ENCODE data around the gene GALNT17. TPM values are rescaled to one million over a fixed set of nuclear protein-coding genes. Genes with fewer than 3 reads are reported as not detected.

GALNT17 gene
- total RNA-seq, 1 experiment from 2014 or later, result not detected

DNA sequence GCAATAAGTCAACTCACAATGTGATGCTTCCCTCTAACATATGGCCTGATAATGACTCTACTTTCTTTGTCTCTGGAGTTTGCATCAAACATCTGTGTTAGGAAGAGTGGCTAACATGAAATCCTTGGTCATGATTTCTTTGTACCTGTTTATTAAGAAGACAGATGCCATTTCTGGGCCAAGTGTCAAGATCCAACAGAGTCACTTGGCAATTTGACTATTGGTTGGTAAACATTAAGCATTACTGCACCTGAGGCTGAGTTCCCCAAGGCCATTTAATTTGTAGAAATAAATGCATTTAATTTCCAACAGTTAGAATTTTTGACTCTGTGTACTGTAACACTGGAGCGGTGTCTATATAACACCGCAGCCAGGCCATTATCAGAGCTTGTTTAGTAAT lies 403.7 kb downstream of the GALNT17 start:
- no peak for TF ChIP-seq EZH2 (IDR thresholded peaks at IDR 0.05; ENCODE audit: borderline replicate concordance, low read depth, low read length, poor library complexity, severe bottlenecking)
- TF ChIP-seq, protein P1, sequence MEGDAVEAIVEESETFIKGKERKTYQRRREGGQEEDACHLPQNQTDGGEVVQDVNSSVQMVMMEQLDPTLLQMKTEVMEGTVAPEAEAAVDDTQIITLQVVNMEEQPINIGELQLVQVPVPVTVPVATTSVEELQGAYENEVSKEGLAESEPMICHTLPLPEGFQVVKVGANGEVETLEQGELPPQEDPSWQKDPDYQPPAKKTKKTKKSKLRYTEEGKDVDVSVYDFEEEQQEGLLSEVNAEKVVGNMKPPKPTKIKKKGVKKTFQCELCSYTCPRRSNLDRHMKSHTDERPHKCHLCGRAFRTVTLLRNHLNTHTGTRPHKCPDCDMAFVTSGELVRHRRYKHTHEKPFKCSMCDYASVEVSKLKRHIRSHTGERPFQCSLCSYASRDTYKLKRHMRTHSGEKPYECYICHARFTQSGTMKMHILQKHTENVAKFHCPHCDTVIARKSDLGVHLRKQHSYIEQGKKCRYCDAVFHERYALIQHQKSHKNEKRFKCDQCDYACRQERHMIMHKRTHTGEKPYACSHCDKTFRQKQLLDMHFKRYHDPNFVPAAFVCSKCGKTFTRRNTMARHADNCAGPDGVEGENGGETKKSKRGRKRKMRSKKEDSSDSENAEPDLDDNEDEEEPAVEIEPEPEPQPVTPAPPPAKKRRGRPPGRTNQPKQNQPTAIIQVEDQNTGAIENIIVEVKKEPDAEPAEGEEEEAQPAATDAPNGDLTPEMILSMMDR (conservative IDR thresholded peaks at IDR 0.05; ENCODE audit: low read depth, low read length), result no peak
- BruUV-seq (replicated peaks), result no TSS peak
- Histone ChIP-seq H3K9me3 (ENCODE audit: low read depth, low read length, poor library complexity, severe bottlenecking) (peaks cover 8% of the 10 kb centered on the region), H3K4me1 (ENCODE audit: insufficient read depth, low read length, poor library complexity, severe bottlenecking) (no peaks in the 10 kb centered on the region), H3K27me3 (replicated peaks; ENCODE audit: insufficient read depth, low read depth, low read length, poor library complexity) (no peaks in the 10 kb centered on the region), H3K27ac (ENCODE audit: low read depth, low read length, poor library complexity, severe bottlenecking) (no peak overlapping the region), H3K36me3 (ENCODE audit: insufficient read depth, low read length, poor library complexity, severe bottlenecking) (no peaks in the 10 kb centered on the region), H3K4me3 (ENCODE audit: low read depth, low read length, poor library complexity, severe bottlenecking) (no peak overlapping the region)
- DNase-seq (ENCODE audit: low spot score), result no peak
- POLR2A ChIA-PET (ENCODE audit: low non-redundant PET), result no interaction called here
- intact Hi-C loops (cut with micrococcal nuclease; ENCODE audit: unreplicated experiment), result no loop called here
- CTCF ChIA-PET, result no interaction called here

DNA sequence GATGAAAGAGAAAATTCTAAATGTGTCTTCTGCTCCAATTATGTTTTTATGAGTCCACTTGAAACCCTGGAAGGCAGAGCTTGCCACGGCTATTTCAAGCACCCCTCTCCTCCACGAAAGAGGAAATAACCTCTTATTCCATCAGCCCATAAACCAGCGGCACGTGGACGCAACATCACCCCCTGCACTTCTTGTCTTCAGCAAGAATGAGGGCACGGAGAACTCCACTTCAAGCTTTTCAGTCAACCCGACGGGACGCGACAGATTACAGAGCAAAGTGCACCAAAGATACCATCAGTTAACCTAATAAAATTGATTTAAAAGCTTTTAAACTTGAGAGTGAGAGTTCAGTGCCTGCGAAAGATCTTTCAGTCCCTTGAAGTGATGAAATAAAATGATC lies 406.3 kb downstream of the GALNT17 start:
- Histone ChIP-seq H3K9me3 (ENCODE audit: low read depth, low read length, poor library complexity, severe bottlenecking) (peaks cover 8% of the 10 kb centered on the region), H3K4me3 (ENCODE audit: low read depth, low read length, poor library complexity, severe bottlenecking) (no peak overlapping the region), H3K4me1 (ENCODE audit: insufficient read depth, low read length, poor library complexity, severe bottlenecking) (no peaks in the 10 kb centered on the region), H3K27ac (ENCODE audit: low read depth, low read length, poor library complexity, severe bottlenecking) (no peak overlapping the region), H3K36me3 (ENCODE audit: insufficient read depth, low read length, poor library complexity, severe bottlenecking) (no peaks in the 10 kb centered on the region), H3K27me3 (replicated peaks; ENCODE audit: insufficient read depth, low read depth, low read length, poor library complexity) (no peaks in the 10 kb centered on the region)
- POLR2A ChIA-PET (ENCODE audit: low non-redundant PET), result no interaction called here
- TF ChIP-seq EZH2 (IDR thresholded peaks at IDR 0.05; ENCODE audit: borderline replicate concordance, low read depth, low read length, poor library complexity, severe bottlenecking), result no peak
- TF ChIP-seq, protein P1 (conservative IDR thresholded peaks at IDR 0.05; ENCODE audit: low read depth, low read length), result no peak
- DNase-seq (ENCODE audit: low spot score), result no peak
- BruUV-seq (replicated peaks), result no TSS peak
- intact Hi-C loops (cut with micrococcal nuclease; ENCODE audit: unreplicated experiment), result no loop called here
- CTCF ChIA-PET, result no interaction called here

DNA sequence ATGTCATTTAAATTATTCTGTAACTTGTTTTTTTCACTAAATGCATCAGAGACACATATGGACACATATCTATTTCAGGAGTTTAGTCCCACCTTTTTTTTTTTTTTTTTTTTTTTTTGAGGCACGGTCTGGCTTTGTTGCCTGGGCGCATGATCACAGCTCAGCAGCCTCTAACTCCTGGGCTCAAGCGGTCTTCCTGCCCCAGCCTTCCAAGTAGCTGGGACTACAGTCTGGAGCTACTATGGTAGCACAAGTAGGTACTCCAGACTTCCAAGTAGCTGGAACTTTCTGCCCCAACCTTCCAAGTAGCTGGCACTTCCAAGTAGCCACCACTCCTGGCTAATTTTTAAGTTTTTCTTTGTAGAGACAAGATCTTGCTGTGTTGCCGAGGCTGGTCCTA lies 407.7 kb downstream of the GALNT17 start:
- DNase-seq (ENCODE audit: low spot score), result no peak
- no peak overlapping the region for H3K27ac ChIP-seq (ENCODE audit: low read depth, low read length, poor library complexity, severe bottlenecking)
- TF ChIP-seq, protein P1 (conservative IDR thresholded peaks at IDR 0.05; ENCODE audit: low read depth, low read length), result no peak
- no peak for TF ChIP-seq EZH2 (IDR thresholded peaks at IDR 0.05; ENCODE audit: borderline replicate concordance, low read depth, low read length, poor library complexity, severe bottlenecking)
- H3K4me1 ChIP-seq (ENCODE audit: insufficient read depth, low read length, poor library complexity, severe bottlenecking), result no peaks in the 10 kb centered on the region
- H3K36me3 ChIP-seq (ENCODE audit: insufficient read depth, low read length, poor library complexity, severe bottlenecking), result no peaks in the 10 kb centered on the region
- H3K27me3 ChIP-seq (replicated peaks; ENCODE audit: insufficient read depth, low read depth, low read length, poor library complexity), result no peaks in the 10 kb centered on the region
- CTCF ChIA-PET, result no interaction called here
- no peak overlapping the region for H3K4me3 ChIP-seq (ENCODE audit: low read depth, low read length, poor library complexity, severe bottlenecking)
- intact Hi-C loops (cut with micrococcal nuclease; ENCODE audit: unreplicated experiment), result no loop called here
- no peaks in the 10 kb centered on the region for H3K9me3 ChIP-seq (ENCODE audit: low read depth, low read length, poor library complexity, severe bottlenecking)
- POLR2A ChIA-PET (ENCODE audit: low non-redundant PET), result no interaction called here
- no TSS peak for BruUV-seq (replicated peaks)

Data from A673 (cell line).